ENCODE measurements around the gene FNDC3B.

DNA sequence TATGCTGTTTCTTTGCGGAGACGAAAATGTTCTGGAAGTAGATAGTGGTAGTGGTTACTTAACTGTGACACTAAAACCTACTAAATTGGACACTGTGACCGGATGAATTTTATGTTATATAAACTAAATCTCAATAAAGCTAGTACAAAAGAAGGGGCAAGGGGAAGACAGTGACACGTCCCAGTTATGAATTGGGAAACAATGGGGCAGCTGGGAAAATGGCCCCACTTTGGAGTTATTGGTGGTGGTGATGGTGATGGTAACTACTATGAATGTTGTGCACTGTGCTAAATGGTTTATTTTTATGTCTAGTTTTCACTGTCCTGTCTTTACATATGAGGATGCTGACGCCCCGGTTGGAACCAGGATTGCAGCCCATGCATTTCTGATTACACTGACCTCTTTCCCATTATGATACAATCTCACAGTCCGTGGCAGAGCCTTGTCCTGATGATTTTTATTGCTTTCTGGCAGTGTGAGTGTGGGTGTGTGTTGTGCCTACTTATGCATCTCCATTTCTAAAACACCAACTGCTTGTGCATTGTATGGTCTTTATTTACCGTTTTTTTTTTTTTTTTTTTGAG, 192.0 kb downstream of the FNDC3B start:
- TF ChIP-seq, protein P1, sequence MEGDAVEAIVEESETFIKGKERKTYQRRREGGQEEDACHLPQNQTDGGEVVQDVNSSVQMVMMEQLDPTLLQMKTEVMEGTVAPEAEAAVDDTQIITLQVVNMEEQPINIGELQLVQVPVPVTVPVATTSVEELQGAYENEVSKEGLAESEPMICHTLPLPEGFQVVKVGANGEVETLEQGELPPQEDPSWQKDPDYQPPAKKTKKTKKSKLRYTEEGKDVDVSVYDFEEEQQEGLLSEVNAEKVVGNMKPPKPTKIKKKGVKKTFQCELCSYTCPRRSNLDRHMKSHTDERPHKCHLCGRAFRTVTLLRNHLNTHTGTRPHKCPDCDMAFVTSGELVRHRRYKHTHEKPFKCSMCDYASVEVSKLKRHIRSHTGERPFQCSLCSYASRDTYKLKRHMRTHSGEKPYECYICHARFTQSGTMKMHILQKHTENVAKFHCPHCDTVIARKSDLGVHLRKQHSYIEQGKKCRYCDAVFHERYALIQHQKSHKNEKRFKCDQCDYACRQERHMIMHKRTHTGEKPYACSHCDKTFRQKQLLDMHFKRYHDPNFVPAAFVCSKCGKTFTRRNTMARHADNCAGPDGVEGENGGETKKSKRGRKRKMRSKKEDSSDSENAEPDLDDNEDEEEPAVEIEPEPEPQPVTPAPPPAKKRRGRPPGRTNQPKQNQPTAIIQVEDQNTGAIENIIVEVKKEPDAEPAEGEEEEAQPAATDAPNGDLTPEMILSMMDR (IDR thresholded peaks at IDR 0.05; ENCODE audit: insufficient read depth, low read length, poor library complexity, severe bottlenecking): no peak
- TF ChIP-seq EZH2phosphoT487 (conservative IDR thresholded peaks at IDR 0.05; ENCODE audit: low read length): no peak

Measured in SU-DHL-6 (cell line).